ENCODE measurements around the gene ALKBH5.

Gene ALKBH5

DNA sequence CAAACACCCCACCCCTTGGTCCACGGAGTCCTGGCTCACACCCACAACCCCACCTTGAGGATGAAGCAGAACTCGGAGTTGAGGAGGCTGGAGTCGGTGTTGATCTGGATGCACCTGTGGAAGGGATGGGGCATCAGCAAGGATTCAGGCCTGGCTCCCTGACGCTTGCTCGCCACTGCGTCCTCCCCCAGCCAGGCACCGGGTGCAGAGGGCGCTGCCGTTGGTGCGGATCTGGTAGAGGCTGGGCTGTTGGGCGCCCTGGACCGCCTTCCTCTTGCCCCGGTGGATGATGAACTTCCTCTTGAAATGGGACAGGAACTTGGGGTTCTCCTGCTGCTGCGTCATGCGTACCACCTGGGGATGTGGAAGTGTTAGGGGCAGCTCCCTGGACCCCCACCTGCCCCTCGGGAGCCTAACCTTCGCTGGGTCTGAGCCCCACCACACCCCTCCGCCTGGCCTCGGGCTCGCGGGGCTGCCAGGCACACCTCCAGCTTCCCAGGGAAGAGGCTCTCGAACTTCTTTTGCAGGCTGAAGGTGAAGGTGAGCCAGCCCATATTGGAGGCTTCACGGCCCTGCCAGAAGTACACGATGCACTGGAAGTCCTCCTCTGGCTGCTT lies 62.6 kb downstream of the ALKBH5 start:
- DNase-seq (ENCODE audit: low read depth): no peak

DNA sequence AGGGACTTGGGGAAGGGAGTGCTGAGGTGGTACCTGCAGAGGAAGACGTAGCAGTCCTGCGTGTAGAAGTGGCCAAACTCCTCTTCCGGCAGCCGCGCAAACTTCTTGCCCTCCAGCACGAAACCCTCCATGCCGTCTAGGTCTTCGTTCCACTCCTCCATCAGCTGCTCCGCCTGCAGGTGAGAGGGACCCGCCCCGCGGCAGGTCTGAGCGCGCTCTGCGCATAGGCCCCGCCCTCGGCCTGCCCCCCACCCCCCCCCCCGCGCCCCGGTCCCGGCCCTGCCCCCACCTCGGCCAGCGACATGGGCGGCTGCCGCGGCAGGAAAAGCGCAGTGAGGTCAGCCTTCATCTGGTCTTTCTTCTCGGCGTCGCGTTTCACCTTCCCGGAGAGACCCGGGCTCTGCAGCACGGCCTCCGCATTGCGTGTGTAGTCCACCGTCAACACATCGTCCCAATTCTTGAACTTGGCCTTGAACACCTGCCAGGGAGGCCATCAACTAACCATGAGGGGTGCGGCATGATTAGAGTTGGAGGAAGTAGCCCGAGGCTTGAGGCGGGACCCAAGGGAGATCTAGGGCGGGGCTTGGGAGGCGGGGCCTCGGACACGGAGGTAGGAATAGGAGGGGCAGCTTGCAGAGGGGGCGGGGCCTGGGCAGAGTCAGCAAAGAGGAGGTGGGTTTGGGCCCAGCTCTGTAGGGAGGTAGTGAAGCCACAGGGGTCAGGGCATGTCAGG lies 63.4 kb downstream of the ALKBH5 start:
- peak; percentile 28 for DNase-seq (ENCODE audit: low read depth)

DNA sequence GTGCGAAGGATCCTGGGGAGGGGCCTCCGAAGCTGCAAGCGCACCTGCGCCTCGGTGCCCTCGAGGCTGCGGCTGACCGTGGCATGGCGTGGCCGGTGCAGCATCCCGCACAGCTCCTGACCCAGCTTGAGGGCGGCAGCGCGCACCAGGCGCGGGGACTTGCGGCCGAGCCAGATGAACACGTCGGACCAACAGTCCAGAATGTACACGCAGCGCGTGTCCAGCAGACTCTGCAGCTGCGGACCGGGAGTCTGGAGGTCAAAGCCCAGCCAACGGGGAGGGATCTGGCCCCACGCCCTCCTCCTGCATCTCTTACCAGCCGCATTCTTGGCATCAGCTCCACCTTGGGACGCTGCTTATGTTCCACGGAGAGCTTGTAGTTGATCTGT lies 64.0 kb downstream of the ALKBH5 start:
- DNase-seq (ENCODE audit: low read depth): no peak

DNA sequence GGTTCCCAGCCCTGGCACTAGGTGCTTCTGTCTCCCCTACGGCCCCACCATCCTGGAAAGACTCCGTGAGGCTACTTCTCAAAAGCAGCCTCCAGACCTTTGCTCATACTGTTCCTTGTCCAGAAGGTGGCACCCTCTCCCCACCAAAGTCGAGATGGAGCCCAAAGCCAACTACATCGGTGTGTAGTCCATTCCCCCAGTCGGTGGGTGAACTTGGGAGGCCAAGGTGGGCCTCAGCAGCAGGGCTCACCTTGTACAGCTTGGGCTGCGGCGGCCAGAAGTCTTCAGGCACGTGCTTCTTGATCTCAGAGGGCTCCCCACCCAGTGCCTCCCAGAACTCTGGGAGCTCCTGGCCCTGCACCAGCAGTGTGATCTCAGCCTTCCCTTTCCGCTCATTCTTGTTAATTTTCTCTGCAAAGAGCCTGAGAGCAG lies 64.7 kb downstream of the ALKBH5 start:
- peak; percentile 47 for DNase-seq (ENCODE audit: low read depth)

DNA sequence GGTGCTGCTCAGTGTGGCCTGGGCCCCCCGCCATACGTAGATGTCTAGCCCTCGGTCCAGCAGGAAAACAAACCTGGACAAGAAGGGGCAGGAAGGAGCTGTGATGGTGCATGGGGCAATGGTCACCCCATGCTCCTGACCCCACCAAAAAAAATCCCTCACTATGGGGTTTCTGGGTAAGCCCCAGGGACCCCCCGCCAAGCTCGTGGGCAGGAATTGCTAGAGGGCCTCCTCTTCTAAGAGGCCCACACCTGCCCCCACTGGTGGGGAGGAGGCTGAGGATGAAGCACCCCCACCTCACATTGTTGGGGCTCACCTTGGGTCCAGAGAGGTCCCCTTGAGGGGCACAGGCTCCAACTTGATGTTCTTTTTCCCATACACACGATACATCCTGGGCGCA lies 65.2 kb downstream of the ALKBH5 start:
- no peak for DNase-seq (ENCODE audit: low read depth)

DNA sequence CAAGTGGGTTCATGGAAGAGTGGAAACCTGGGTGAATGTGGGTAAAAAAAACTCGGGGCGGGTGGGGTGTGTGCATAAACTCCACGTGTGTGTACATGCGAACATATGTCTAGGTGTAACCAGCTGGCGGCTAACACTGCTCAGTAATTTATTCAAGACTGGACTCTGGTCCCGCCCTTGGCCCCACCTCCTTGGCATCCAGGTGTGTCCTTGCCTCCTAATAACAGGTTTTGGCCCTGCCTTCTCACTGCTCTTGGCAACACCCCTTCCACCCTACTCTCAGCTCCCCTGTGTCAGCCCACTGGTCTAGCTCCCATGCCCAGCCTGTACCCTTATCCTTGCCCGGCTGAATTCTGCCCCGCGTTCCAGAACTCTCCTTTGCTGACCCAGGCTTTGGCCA lies 66.6 kb downstream of the ALKBH5 start:
- DNase-seq (ENCODE audit: low read depth): no peak

DNA sequence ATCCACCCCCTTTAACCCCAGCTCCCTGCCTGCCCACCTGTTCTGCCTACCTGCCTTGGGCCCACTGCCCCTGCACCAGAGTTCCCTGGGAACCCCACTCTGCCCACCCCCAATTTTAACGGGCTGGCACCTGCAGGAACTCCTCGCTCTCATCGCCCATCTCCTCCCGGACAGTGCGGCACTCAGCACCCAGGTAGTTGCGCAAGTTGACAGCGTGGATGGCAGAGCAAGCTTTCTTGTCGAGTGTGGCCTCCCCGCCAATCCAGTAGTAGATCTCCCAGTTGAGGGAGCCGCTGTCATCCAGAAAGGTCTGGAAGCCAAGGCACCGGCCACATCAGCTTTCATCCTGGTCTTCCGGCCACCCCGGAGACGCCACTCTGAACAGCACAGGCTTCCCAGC lies 67.1 kb downstream of the ALKBH5 start:
- DNase-seq (ENCODE audit: low read depth): no peak

DNA sequence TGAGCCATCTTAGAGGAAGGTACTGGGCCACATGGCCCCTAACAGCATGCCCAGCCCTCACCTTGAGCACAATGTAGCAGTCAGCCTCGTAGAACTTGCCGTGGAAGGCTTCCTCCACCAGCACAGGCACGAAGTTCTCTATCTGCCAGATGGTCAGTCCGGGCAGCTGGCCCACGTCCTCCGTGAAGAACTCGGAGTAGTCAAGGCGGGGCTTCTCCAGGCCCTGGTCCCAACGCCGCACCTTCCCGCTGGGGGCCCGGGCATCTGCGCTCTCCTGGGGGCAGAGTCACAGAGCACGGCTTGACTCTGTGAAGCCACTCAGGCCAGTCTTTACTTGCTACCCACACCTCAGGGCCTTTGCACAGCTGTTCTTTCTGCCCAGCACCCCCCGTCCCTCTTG lies 67.6 kb downstream of the ALKBH5 start:
- DNase-seq (ENCODE audit: low read depth): no peak

DNA sequence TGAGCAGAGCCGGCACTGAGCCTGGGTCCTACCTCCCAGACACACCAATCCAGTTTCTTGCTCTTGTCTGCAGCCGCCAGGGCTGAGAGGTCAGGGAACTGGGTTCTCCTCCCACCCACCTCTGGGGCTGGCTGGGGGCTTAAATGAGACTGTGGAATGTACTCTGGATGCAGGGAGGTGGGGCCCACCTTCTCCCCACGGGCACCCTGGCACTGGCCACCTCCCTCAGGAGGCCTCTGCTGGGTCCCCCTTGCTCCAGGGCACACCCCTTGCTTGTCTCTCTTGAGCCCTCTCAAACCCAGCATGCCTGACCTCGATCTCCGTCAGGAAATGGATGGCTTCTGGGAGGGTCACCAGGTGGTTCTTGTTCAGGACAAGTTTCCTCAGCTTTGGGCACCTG lies 68.5 kb downstream of the ALKBH5 start:
- DNase-seq (ENCODE audit: low read depth): no peak

DNA sequence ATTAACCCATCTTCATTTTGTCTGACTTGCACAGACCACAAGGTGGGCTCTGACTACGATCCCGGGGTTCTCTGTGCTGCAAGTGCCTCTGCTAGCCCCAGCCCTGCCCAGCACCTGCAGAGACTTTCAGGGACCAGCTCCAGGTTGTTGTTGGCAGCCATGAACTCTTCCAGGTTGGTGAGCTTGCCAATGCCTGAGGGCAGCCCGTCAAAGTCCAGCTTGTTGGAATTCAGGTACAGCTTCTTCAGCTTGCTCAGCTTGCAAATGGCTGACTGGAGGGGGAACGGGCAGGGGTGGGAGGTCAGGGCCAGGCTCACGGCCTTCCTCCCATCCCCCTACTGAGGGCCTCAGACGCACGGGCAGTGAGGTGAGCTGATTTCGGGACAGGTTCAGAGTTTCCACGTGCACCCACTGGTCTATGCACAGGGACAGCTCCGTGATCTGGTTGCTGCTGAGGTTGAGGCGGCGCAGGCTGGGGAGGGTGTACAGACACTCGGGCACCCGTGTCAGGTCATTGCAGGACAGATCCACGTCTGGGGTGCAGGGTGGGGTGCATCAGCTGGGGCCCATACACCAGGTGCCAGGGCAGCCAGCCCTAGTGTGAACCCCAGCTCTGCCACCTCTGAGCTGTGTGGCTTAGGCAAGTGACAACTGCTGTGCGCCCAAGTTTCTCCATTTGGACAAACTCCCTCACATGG lies 69.7 kb downstream of the ALKBH5 start:
- no peak for DNase-seq (ENCODE audit: low read depth)

DNA sequence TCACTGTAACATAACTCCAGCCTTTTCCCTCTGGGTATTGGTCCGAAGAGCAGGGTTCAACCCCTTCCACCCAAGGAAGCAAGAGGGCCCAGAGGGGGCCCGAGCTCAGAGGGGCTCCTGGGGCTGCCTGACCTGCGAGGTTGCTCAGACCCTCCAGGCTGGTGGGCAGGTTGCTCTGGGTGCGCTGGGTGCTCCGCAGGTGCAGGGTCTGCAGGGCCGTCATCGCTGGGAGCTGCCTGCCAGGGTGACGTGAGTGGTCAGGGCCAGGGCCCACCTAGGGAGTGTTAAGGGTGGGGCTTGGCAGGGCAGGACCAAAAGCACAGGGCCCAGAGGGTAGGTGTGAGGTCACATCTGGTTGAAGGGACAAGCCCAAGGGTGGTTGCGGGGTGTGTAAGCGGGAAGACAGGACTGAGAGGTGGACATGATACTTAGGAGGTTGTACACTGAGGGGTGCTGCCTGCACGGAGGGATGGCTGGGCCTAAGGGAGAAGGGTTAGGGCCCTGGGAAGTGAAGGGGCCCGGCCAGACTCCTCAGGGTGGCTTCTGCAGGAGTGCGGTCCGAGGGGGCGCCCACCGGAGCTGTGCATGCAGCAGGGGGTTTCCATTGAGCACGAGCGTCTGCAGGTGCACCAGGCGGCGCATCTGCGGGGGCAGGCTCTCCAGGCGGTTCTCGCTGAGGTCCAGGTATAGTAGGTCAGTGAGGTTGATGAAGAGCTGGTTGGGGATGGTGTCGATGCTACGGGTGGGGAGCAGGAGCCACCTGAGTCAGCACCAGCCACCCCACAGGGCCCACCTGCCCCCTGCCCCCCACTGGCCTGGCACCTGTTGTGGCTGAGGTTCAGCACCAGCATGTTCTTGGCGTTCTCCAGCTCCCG lies 70.6 kb downstream of the ALKBH5 start:
- no peak for DNase-seq (ENCODE audit: low read depth)

DNA sequence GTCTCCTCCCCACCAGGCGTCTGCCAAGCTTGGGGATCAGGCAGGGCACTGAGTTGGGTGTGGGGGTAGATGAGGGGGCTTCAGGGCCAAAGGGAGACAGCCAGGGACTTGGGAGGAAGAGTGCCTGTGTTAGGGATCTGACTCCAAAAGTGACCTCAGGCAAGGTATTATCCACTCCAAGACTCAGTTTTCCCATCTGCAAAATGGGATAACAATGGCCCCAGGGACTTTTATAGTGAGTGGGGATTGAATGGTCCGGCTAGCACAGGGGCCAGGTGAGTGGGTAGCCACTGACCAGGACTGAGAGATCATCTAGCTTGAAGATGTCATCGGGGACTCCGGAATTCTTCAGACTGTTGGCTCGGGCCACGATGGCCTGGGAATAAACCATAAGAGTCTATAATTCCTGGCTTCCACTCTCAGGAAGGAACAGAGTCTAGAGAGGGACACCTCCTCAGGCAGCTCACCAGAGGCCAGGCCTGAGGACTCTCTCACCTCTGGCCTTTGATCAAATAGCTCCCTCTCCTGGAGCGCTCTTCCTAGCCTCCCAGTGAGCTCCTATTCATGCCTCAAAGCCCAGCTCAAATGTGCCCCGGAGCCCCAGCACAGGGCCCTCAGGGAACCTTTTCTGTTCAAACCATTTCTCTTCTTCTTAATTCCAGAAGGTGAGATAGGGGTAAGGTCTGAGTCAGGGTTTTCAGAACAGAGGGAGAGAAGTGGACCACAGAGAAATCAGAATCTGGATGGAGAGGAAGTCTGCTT lies 71.4 kb downstream of the ALKBH5 start:
- DNase-seq (ENCODE audit: low read depth): no peak

DNA sequence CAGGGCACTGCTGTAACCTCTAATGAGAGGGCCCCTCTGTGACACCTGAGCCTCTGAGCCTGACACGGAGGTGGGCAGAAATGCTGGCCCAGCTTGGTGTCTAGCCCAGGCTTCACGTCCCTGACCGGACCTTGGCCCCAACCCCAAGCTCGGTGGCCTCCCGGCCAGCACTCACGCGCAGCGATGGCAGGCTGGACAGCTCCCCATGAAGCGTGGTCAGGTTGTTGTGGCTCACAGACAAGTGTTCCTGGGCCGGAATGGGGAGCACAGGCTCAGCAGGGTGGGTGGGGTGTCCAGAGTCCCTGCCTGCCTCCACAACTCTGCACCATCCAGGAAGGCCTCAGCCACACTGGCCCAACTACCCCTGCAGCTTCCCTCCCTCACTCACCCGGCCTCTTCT lies 72.7 kb downstream of the ALKBH5 start:
- no peak for DNase-seq (ENCODE audit: low read depth)

DNA sequence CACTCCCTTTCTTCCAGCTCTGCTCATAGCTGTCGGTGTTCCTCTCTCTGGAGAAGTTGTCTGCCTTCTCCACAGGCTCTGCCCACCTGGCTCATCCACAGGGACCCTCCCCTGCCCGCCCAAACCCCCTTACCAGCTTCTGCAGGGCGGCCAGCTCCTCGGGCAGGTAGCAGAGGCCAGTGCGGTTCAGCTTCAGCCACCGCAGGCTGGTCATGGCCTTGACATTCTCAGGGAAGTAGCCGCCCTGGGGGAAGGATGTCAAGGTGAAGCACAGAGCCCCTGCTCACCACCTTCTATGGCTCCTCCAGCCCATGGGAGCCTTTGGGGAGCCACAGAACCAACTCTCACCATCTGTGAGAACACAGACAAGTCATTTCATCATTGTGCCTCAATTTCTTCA lies 73.1 kb downstream of the ALKBH5 start:
- no peak for DNase-seq (ENCODE audit: low read depth)

DNA sequence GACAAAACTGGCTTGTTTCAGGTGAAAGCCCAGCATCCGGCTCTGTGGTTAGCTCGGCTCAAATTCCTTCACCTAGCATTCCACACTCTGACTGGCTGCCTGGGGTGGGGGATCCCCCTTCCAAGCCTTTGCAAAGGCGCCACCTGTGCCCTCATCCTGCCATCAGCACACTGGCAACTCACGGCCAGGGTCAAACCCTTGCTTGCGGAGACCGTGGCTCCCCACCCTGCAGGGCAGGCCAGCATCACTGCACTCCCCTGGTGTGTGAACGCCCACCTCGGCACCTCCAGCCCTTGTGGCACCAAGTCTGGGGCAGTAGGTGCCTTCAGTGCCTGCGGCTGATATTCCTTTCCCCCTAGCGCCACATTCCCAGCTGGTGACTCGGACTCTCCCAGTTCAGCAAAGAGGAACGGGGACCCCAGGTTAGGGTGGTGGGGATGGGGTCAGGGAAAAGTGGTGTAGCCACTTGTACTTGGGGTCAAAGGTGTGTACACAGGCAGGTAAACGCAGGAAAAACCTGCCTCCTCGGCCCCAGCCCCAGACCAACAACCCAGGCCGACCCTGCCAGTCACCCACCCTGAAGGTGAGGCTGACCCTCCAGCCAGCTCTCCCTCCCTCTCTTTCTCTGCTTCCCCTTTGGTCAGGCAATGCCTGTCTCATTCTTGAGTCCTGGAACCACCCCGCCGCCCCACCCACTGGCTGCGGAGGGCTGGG lies 73.8 kb downstream of the ALKBH5 start:
- DNase-seq (ENCODE audit: low read depth): no peak

DNA sequence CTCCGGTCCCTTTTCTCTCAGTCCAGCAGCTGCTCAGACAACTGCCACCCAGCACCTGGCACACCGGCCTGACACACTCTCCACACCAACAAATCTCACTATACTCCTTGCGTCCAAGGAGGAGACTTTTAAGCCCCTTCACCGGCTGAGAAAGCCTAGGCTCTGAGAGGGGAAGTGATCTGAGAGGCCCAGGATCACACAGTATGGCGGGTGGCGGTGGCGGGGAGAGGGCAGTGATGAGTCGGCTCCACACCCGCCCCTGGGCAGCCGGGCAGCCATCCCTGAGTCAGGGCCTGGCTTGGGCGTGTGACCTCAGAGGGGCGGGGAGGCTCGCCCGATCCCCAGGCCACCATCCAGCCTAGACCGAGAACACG lies 74.3 kb downstream of the ALKBH5 start:
- DNase-seq (ENCODE audit: low read depth): peak; percentile 24

DNA sequence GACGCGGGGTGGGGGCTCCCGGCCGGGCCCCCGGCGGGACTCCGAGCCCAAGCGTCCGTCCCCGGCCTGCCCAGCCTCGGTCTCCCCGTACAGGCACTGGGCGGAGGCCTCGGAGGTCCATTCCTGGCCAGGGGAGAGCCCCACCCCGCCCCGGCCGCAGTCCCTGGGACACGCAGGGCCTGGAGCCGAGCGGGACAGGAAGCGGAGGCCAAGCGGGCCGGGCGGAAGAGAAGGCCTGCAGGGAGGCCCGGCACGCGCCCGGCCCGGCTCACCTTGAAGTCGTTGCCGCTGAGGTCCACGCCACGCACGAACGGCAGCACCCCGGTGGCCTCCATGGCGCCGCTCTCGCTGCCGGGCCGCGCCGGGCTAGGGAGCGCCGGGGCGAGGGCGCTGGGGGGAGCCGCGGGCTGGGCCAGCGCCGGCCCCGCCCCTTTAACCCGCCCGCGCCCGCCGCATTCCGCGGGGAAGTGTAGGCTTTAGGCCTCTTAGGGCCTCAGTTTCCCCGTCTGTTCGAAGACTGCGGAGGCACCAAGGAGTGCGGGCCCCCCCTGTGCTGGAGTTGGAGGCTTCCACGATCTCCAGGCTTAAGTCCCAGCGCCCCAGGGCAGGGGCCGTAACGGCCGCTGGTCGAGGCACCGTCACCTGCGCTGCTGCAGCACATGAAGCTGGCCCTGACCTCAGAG lies 74.9 kb downstream of the ALKBH5 start, which contains the start of gene FLII:
Gene FLII, minus strand, starts transcription at position 383 of the 683 bp plus-strand sequence. Its CDS starts 48 bp downstream, at position 335.
- DNase-seq (ENCODE audit: low read depth): peak; percentile 46

Data from stimulated activated CD8-positive, alpha-beta memory T cell treated with anti-CD3 and anti-CD28 coated beads, Interleukin-4, amount 100 ng/mL, for 24 hours (primary cell).